ENCODE measurements around the gene GPR84. TPM values are rescaled to one million over a fixed set of nuclear protein-coding genes. Genes with fewer than 3 reads are reported as not detected.
A peak's percentile ranks its signal among the peaks of the same experiment; 100 is the strongest.

The GPR84 gene
- total and polyA plus RNA-seq, 9 of the 15 experiments (the other 6 are each of a cell fraction or from before 2014, with no cell fraction given), result 0.07 to 0.18 (median 0.11) TPM; not detected in 5

- no peak for TF ChIP-seq ZNF77 (CRISPR knock-in tag; IDR thresholded peaks at IDR 0.05)
- TF ChIP-seq SMAD1 (IDR thresholded peaks at IDR 0.05; ENCODE audit: low read depth, low read length, partially characterized antibody), result peak; percentile 16
- TF ChIP-seq ARID1B (IDR thresholded peaks at IDR 0.05), result peak; percentile 88
- TF ChIP-seq ZNF280A (IDR thresholded peaks at IDR 0.05; ENCODE audit: low read depth, partially characterized antibody), result no peak
- peak in 1 of 2 experiments; percentile 46; a peak in 1 of 4 replicates for TF ChIP-seq FOXK2 (conservative IDR thresholded peaks at IDR 0.05 in 1 of 2, IDR thresholded peaks at IDR 0.05 in 1 of 2; ENCODE audit: low read depth in 2 of 2)
- TF ChIP-seq ZNF75A (CRISPR knock-in tag; IDR thresholded peaks at IDR 0.05), result no peak
- TF ChIP-seq POLR2AphosphoS5 (IDR thresholded peaks at IDR 0.05; ENCODE audit: control insufficient read depth, insufficient read depth, low read depth, low read length), result peak; percentile 54
- no peak for TF ChIP-seq ZKSCAN8 (CRISPR knock-in tag; IDR thresholded peaks at IDR 0.05)
- TF ChIP-seq RBM39 (optimal IDR thresholded peaks at IDR 0.05; ENCODE audit: low read depth, low read length), result no peak
- TF ChIP-seq NFE2 (IDR thresholded peaks at IDR 0.05; ENCODE audit: low read depth), result peak; percentile 85
- no peak for TF ChIP-seq NR2C1 (IDR thresholded peaks at IDR 0.05)
- TF ChIP-seq NR2C1 (tag; IDR thresholded peaks at IDR 0.05), result peak; percentile 50
- TF ChIP-seq MBD2 (IDR thresholded peaks at IDR 0.05; ENCODE audit: borderline replicate concordance, low read depth), result no peak
- peak; percentile 46 for TF ChIP-seq SMARCE1 (IDR thresholded peaks at IDR 0.05)
- TF ChIP-seq MAZ (CRISPR knock-in tag; conservative IDR thresholded peaks at IDR 0.05 in 1 of 2, IDR thresholded peaks at IDR 0.05 in 1 of 2), result peak; percentile 36 to 54
- TF ChIP-seq CHD7 (IDR thresholded peaks at IDR 0.05; ENCODE audit: low read depth, low read length), result no peak
- peak; percentile 75 for TF ChIP-seq ESRRA (IDR thresholded peaks at IDR 0.05; ENCODE audit: borderline replicate concordance, low read depth)
Measured at GRCh38 chr12:54337280-54337842, 26.9 kb downstream of the GPR84 start (continued).

Measured in K562 (cell line).